Progenitor cell of endocrine pancreas (in vitro differentiated cells): Measurements from ENCODE around the gene LSAMP. TPM values are rescaled to one million over a fixed set of nuclear protein-coding genes. Genes with fewer than 3 reads are reported as not detected.

ENCODE experiments used
- DNase-seq: peaks from one replicate; pipeline ENCODE4 v3.0.0; 2021; ENCODE audit warnings: low spot score; ENCODE audit not compliant: unreplicated experiment
- H3K27ac Mint-ChIP-seq: 2 replicates; pipeline ENCODE4 v1.8.0; 2021; ENCODE audit warnings: mild to moderate bottlenecking, moderate library complexity, mixed read lengths
- H3K27me3 Mint-ChIP-seq: 2 replicates; pipeline ENCODE4 v1.8.0; 2021; ENCODE audit warnings: mixed read lengths
- H3K36me3 Mint-ChIP-seq: 2 replicates; pipeline ENCODE4 v1.8.0; 2022; ENCODE audit warnings: mixed read lengths; ENCODE audit not compliant: insufficient read depth
- H3K4me1 Mint-ChIP-seq: 2 replicates; pipeline ENCODE4 v1.8.0; 2021; ENCODE audit warnings: low read depth, mixed read lengths
- H3K4me3 Mint-ChIP-seq: 2 replicates; pipeline ENCODE4 v1.8.0; 2021; ENCODE audit warnings: low read depth, mild to moderate bottlenecking, moderate library complexity, mixed read lengths
- H3K9me3 Mint-ChIP-seq: 2 replicates; pipeline ENCODE4 v1.8.0; 2021; ENCODE audit warnings: low read depth, mixed read lengths
- CTCF ChIP-seq: fragments of 200-600 bp; sonication (generic); IDR thresholded peaks from one replicate; pipeline ENCODE4 v1.5.0; 2021; ENCODE audit warnings: antibody characterized with exemption, mild to moderate bottlenecking; ENCODE audit not compliant: unreplicated experiment
- total RNA-seq: library from RNA; stranded (reverse); gene quantifications from 2 replicates; pipeline ENCODE4 v1.2.1, GENCODE V29; 2021

LSAMP gene
- total RNA-seq, 1 donor from 2014 or later = 20.7 TPM

- Mint-ChIP-seq H3K27me3 (no peaks in the 10 kb centered on the region), H3K4me1 (peaks cover 8% of the 10 kb centered on the region), H3K4me3 (no peak overlapping the region), H3K27ac (no peak overlapping the region), H3K9me3 (no peaks in the 10 kb centered on the region), H3K36me3 (no peaks in the 10 kb centered on the region)
- no peak for DNase-seq
- no peak for TF ChIP-seq CTCF
Measured at GRCh38 chr3:115808244-115808643, 637.0 kb downstream of the LSAMP start.

DNA sequence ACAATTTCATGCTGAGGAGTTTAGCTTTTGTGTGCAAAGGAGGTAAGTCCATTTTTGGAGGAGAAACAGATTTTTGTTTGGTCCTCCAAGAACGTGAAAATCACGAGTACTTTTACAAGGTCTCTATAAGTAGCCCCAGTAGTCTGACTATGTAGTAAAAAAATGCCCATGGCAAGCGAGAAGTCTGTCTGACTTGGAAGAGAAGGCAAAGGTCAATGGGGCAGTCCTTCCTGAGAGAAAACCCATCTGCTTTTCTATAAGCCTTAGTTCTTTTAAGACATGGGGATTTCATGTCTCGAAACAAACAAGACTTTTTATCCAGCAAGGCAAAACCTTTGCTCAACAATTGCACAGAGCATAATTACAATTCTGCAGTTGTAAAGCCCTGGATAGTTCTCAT, 638.8 kb downstream of the LSAMP start:
- H3K9me3 Mint-ChIP-seq = no peaks in the 10 kb centered on the region
- no peaks in the 10 kb centered on the region for H3K36me3 Mint-ChIP-seq
- no peak overlapping the region for H3K4me3 Mint-ChIP-seq
- H3K27me3 Mint-ChIP-seq = no peaks in the 10 kb centered on the region
- DNase-seq = no peak
- no peak for TF ChIP-seq CTCF
- H3K4me1 Mint-ChIP-seq = peaks cover 4% of the 10 kb centered on the region
- H3K27ac Mint-ChIP-seq = no peak overlapping the region

- Mint-ChIP-seq H3K27me3 (no peaks in the 10 kb centered on the region), H3K4me1 (peaks cover 4% of the 10 kb centered on the region), H3K27ac (no peak overlapping the region), H3K36me3 (no peaks in the 10 kb centered on the region), H3K4me3 (no peak overlapping the region), H3K9me3 (no peaks in the 10 kb centered on the region)
- TF ChIP-seq CTCF = no peak
- DNase-seq = no peak
Measured at GRCh38 chr3:115805520-115805919, 639.8 kb downstream of the LSAMP start.

DNA sequence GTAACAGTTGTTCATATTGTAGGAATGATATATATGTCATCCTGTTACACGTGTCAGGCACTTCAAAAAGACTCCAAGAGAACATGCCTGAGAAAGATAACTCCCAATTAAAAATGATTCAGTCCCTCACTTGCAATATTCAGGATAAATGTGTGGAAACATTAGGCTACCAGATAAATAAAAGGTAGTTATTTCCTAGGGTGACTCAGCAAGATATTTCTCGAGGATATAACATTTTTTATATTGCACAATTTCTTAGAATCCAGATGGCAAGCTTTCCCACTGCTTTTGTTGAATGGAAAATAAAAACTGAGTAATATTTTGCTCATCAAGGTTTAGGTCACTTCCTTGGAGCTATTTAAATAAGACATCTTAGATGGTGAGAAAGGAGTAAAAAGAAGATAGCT, 640.6 kb downstream of the LSAMP start:
- H3K4me3 Mint-ChIP-seq = no peak overlapping the region
- DNase-seq = no peak
- no peaks in the 10 kb centered on the region for H3K9me3 Mint-ChIP-seq
- no peak for TF ChIP-seq CTCF
- H3K36me3 Mint-ChIP-seq = no peaks in the 10 kb centered on the region
- peaks cover 4% of the 10 kb centered on the region for H3K4me1 Mint-ChIP-seq
- H3K27me3 Mint-ChIP-seq = no peaks in the 10 kb centered on the region
- H3K27ac Mint-ChIP-seq = no peak overlapping the region

DNA sequence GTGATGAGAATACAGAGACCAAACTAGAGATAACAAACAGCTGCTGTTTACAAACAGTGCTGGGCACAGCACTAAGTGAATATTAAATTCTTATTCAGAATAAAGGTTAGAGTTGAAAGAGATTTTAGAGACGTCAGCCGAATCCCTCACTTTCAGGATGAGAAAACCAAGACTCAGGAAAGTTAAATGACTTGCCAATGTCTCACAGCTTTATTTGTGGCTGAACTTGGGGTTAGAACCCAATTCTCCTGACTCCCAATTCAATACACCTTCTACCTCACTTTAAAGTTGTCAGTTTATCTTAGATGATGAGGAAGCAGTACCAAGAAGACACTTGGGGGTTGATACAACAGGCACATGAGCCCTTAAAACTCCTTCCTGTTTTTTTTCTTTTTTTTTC, 641.1 kb downstream of the LSAMP start:
- peaks cover 3% of the 10 kb centered on the region for H3K27me3 Mint-ChIP-seq
- H3K4me3 Mint-ChIP-seq = no peak overlapping the region
- no peak for TF ChIP-seq CTCF
- peaks cover 2% of the 10 kb centered on the region for H3K36me3 Mint-ChIP-seq
- no peak overlapping the region for H3K27ac Mint-ChIP-seq
- H3K4me1 Mint-ChIP-seq = peaks cover 4% of the 10 kb centered on the region
- no peak for DNase-seq
- H3K9me3 Mint-ChIP-seq = peaks cover 3% of the 10 kb centered on the region
